AG09319 (cell line): ENCODE results near the gene ARHGEF12.

Source experiments
- DNase-seq: peaks from one replicate; pipeline ENCODE4 v3.0.0-alpha.2; 2010; ENCODE audit warnings: low read depth; ENCODE audit errors: extremely low read depth
- CTCF ChIP-seq: IDR thresholded peaks from 2 replicates; pipeline ENCODE4 v1.5.1; 2011; ENCODE audit warnings: low read depth, mild to moderate bottlenecking, inconsistent platforms, low read length, moderate library complexity

ARHGEF12 gene

GRCh38 chr11:120386318-120386717 is 50.1 kb downstream of the ARHGEF12 start:
- no peak for DNase-seq
- no peak for TF ChIP-seq CTCF

GRCh38 chr11:120386774-120387371 is 50.7 kb downstream of the ARHGEF12 start:
- no peak for TF ChIP-seq CTCF
- DNase-seq = no peak

- DNase-seq = no peak
- TF ChIP-seq CTCF = no peak
Observed at GRCh38 chr11:120388261-120388660, 52.0 kb downstream of the ARHGEF12 start.

- no peak for TF ChIP-seq CTCF
- DNase-seq = no peak
Observed at GRCh38 chr11:120389693-120390584, 53.7 kb downstream of the ARHGEF12 start.

- DNase-seq = no peak
- TF ChIP-seq CTCF = no peak
Observed at GRCh38 chr11:120390585-120390922, 54.3 kb downstream of the ARHGEF12 start.

- no peak for TF ChIP-seq CTCF
- no peak for DNase-seq
Observed at GRCh38 chr11:120391292-120391691, 55.1 kb downstream of the ARHGEF12 start.

- TF ChIP-seq CTCF = no peak
- no peak for DNase-seq
Observed at GRCh38 chr11:120391854-120392253, 55.6 kb downstream of the ARHGEF12 start.
